A673 (cell line): ENCODE data around the gene MTERF4. TPM values are rescaled to one million over a fixed set of nuclear protein-coding genes. Genes with fewer than 3 reads are reported as not detected.
A peak's percentile ranks its signal among the peaks of the same experiment; 100 is the strongest.

Source experiments
- Bru-seq: library from RNA; stranded (reverse); fragments of 400-500 nt; gene quantifications from one replicate; lab custom pipeline; 2021; lab: Mats Ljungman, UMichigan
- BruChase-seq, 2 experiments: library from RNA; stranded (reverse); fragments of 400-500 nt; gene quantifications; one replicate each; lab custom pipeline; 2021; lab: Mats Ljungman, UMichigan
- BruUV-seq: library from RNA; stranded (reverse); fragments of 400-500 nt; replicated peaks from 2 replicates; lab custom pipeline; 2021; lab: Mats Ljungman, UMichigan
- CTCF ChIA-PET: fragments of 300-600 bp; sonication (Branson Sonifier 250); formaldehyde crosslinking; loops from one replicate; lab custom pipeline; 2022; ENCODE audit warnings: antibody characterized with exemption; lab: Charles Lee
- POLR2A ChIA-PET: fragments of 300-600 bp; sonication (Branson Sonifier 250); formaldehyde crosslinking; loops from one replicate; lab custom pipeline; 2022; ENCODE audit warnings: antibody characterized with exemption; ENCODE audit not compliant: low non-redundant PET; lab: Charles Lee
- DNase-seq: peaks from one replicate; pipeline ENCODE4 v3.0.0-alpha.2; 2015; ENCODE audit warnings: low spot score
- H3K27ac ChIP-seq: fragments of 200-600 bp; sonication (generic); 2 replicates; pipeline ENCODE4 v1.5.1; 2016; ENCODE audit warnings: mixed run types, low read depth, mild to moderate bottlenecking, mixed read lengths, antibody characterized with exemption, low read length; ENCODE audit not compliant: poor library complexity, severe bottlenecking
- H3K27me3 ChIP-seq: fragments of 200-600 bp; sonication (generic); replicated peaks from 2 replicates; pipeline ENCODE4 v1.6.1; 2017; ENCODE audit warnings: mixed run types, low read depth, mild to moderate bottlenecking, mixed read lengths, antibody characterized with exemption, low read length; ENCODE audit not compliant: insufficient read depth, poor library complexity
- H3K36me3 ChIP-seq: fragments of 200-600 bp; sonication (generic); 2 replicates; pipeline ENCODE4 v1.6.1; 2016; ENCODE audit warnings: mixed run types, mild to moderate bottlenecking, mixed read lengths, antibody characterized with exemption, low read length; ENCODE audit not compliant: insufficient read depth, poor library complexity, severe bottlenecking
- H3K4me1 ChIP-seq: fragments of 200-600 bp; sonication (generic); 2 replicates; pipeline ENCODE4 v1.6.1; 2017; ENCODE audit warnings: mixed run types, mild to moderate bottlenecking, mixed read lengths, antibody characterized with exemption, low read length; ENCODE audit not compliant: insufficient read depth, poor library complexity, severe bottlenecking
- H3K4me3 ChIP-seq: fragments of 200-600 bp; sonication (generic); 2 replicates; pipeline ENCODE4 v1.5.1; 2016; ENCODE audit warnings: low read depth, mixed run types, mild to moderate bottlenecking, mixed read lengths, low read length; ENCODE audit not compliant: poor library complexity, severe bottlenecking
- H3K9me3 ChIP-seq: fragments of 200-600 bp; sonication (generic); 2 replicates; pipeline ENCODE4 v1.6.1; 2016; ENCODE audit warnings: mixed run types, low read depth, mild to moderate bottlenecking, mixed read lengths, antibody characterized with exemption, low read length; ENCODE audit not compliant: poor library complexity, severe bottlenecking
- EZH2 ChIP-seq: fragments of 200-600 bp; sonication (generic); IDR thresholded peaks from 2 replicates; pipeline ENCODE4 v1.6.1; 2017; ENCODE audit warnings: borderline replicate concordance, low read depth, mild to moderate bottlenecking, mixed read lengths, antibody characterized with exemption, low read length; ENCODE audit not compliant: poor library complexity, severe bottlenecking
- intact Hi-C: fragments of 100-400 bp; cut with micrococcal nuclease; formaldehyde crosslinking; loops from one replicate; pipeline ENCODE4 v1.10.0; 2022; ENCODE audit not compliant: unreplicated experiment
- long read RNA-seq: library from polyadenylated mRNA; stranded (forward); transcript quantifications from one replicate; pipeline ENCODE4 v2.0.0, GENCODE V29; 2022
- total RNA-seq: library from RNA; stranded (reverse); gene quantifications from 2 replicates; pipeline ENCODE4 v1.2.3, GENCODE V29; 2021
- TF ChIP-seq, protein P1 (sequence below): fragments of 300-800, 200-600 bp; sonication (generic); conservative IDR thresholded peaks from 2 replicates; pipeline ENCODE4 v1.5.1; 2017; ENCODE audit warnings: low read depth, mild to moderate bottlenecking, antibody characterized with exemption, low read length, moderate library complexity, mixed read lengths

MTERF4 gene
- total RNA-seq (39.4 and 39.8 TPM in 2 replicates), Bru-seq, nascent RNA (percentile 81 among the genes with signal in this experiment), BruChase-seq, experiment 1, labeled RNA remaining after a 2-hour chase (percentile 85 among the genes with signal in this experiment), BruChase-seq, experiment 2, labeled RNA remaining after a 6-hour chase (percentile 79 among the genes with signal in this experiment)
- long read RNA-seq, transcript MTERF4-204 (3 exons, 802 nt), result minor isoform, 5 of 43 reads
- long read RNA-seq, transcript MTERF4-202 (4 exons, 1,637 nt), result major isoform, 20 of 43 reads
- long read RNA-seq, partial matches to known transcripts, result 3 of 43 reads
- long read RNA-seq, other reads (novel, unspliced or antisense), result 11 of 43 reads

DNA sequence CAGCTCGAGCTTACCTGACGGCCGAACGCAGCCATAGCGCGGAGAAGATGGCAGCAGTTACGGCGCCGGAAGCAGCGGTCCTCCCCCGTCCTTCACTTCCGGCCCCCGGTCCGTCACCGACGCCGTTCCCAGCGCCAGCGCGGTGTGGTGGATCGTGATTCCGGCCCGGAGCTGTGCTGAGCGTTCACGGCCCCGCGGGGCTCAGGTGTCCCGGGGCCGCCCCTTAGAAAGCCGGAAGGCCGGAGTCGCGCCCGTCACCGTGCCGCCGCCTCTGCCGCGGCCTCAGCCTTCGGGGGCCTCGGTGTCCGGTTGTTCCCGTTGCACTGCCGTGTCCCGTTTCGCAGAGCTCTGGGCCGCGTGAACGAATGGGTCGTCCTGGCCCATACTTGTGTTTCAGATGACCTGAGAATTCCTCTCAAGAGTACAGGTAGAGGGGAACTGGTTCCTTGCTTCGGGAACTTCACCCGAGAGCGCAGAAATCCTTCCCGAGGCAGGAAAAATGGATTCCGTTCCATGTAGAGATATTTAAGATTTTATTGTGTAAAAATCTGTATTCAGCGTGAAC is at the start of gene MTERF4:
MTERF4 (minus strand) TSS at position 49 of the 565 bp plus-strand sequence; CDS start at position 35, 14 bp downstream.
- intact Hi-C loops, result no loop called here
- no peaks in the 10 kb centered on the region for H3K9me3 ChIP-seq
- H3K27ac ChIP-seq, result peak within 1 kb of the TSS; percentile 91
- no peak for TF ChIP-seq EZH2
- TF ChIP-seq, protein P1, sequence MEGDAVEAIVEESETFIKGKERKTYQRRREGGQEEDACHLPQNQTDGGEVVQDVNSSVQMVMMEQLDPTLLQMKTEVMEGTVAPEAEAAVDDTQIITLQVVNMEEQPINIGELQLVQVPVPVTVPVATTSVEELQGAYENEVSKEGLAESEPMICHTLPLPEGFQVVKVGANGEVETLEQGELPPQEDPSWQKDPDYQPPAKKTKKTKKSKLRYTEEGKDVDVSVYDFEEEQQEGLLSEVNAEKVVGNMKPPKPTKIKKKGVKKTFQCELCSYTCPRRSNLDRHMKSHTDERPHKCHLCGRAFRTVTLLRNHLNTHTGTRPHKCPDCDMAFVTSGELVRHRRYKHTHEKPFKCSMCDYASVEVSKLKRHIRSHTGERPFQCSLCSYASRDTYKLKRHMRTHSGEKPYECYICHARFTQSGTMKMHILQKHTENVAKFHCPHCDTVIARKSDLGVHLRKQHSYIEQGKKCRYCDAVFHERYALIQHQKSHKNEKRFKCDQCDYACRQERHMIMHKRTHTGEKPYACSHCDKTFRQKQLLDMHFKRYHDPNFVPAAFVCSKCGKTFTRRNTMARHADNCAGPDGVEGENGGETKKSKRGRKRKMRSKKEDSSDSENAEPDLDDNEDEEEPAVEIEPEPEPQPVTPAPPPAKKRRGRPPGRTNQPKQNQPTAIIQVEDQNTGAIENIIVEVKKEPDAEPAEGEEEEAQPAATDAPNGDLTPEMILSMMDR, result no peak
- H3K36me3 ChIP-seq, result peaks cover 27% of the 10 kb centered on the region
- DNase-seq, result peak; percentile 92
- POLR2A ChIA-PET, result interaction anchor here (0.6 kb wide), 1 partner anchor 1081 kb away, joined by 4 read pairs; no protein-coding TSS in a partner anchor
- TSS peak; percentile 89 for BruUV-seq
- H3K4me3 ChIP-seq, result peak within 1 kb of the TSS; percentile 84
- H3K4me1 ChIP-seq, result no peaks in the 10 kb centered on the region
- no peaks in the 10 kb centered on the region for H3K27me3 ChIP-seq
- CTCF ChIA-PET, result no interaction called here

GRCh38 chr2:241150660-241151530 is 48.8 kb upstream of the MTERF4 start:
- Histone ChIP-seq H3K4me1 (no peaks in the 10 kb centered on the region), H3K36me3 (peaks cover 4% of the 10 kb centered on the region), H3K27ac (peak overlapping the region; percentile 77), H3K4me3 (peak overlapping the region; percentile 96), H3K27me3 (no peaks in the 10 kb centered on the region), H3K9me3 (no peaks in the 10 kb centered on the region)
- TF ChIP-seq, protein P1, result no peak
- TF ChIP-seq EZH2, result no peak
- no peak for DNase-seq
- BruUV-seq, result TSS peak; percentile 25
- intact Hi-C loops, result no loop called here
- CTCF ChIA-PET, result no interaction called here
- POLR2A ChIA-PET, result interaction anchor here (0.6 kb wide), 1 partner anchor 331 kb away, joined by 4 read pairs; no protein-coding TSS in a partner anchor
